Fibroblast of skin of right biceps (primary cell): ENCODE data around the gene TCTN1.
"Not testable (repeated sequence)": the region's sequence is repeated elsewhere in the genome, so short reads cannot be mapped to it uniquely, and the experiment has no call there.

Source experiments
- DNase-seq: peaks from one replicate; pipeline ENCODE4 v3.0.0-alpha.2; 2013

TCTN1 gene

DNA sequence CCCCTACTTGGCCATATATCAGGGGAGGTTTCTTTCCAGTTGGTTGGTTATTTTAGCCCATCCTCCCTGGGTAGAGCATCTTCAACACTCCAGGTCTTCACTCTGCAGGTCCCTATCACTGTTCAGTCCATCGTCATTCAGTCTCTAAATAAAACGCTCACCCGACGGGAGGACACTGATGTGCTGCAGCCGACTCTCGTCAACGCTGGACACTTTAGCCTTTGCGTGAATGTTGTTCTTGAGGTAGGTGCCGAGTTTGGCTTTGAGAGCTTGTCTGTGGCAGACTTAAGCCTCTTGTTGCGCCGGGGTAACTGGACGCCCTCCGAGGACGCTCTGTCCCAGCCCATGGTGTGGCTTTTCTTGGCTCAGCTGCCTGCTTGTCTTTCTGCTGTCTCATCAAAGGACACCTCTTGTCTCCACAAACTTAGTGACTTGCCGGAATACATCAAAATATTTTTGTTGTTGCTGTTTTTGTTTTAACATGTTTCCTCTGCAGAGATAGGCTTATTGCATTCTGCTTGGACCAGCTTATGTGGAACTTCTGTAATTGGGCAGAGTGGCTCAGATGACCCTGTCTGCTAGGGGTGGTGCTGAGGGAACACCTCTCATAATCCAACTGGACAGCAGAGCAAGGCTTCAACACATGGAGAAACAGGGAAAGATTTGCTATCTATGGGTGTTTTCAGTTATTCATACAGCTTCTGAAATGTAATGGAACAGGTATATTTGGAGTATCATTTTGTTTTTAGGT, 26.5 kb downstream of the TCTN1 start:
- no peak for DNase-seq

- no peak for DNase-seq
Observed at GRCh38 chr12:110641521-110641920, 27.6 kb downstream of the TCTN1 start.

- DNase-seq: no peak
Observed at GRCh38 chr12:110647631-110648040, 33.7 kb downstream of the TCTN1 start.

DNA sequence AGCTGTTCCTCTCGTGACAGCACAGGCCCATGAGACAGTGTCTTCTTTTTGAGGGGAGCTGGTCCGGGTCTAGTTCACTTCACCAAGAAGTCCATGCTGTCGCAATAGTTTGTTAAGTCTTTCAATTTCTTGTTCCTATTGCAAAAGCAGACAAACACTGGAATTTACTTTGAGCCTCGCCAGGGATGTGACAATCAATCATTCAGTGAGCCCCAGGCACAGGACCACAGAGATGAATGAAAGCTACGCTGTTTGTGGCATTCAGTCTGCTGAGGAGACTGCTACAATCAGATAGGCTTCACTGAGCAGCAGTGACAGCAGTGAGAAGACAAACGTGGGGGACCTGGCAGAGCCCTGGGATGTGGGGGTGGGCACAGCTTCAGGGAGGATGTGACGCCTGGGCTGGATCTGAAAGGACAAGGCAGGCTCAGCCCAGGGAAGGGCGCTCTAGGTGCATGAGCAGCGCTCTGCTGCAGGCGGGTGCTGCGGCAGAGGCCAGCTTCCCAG, 35.5 kb downstream of the TCTN1 start:
- no peak for DNase-seq

DNA sequence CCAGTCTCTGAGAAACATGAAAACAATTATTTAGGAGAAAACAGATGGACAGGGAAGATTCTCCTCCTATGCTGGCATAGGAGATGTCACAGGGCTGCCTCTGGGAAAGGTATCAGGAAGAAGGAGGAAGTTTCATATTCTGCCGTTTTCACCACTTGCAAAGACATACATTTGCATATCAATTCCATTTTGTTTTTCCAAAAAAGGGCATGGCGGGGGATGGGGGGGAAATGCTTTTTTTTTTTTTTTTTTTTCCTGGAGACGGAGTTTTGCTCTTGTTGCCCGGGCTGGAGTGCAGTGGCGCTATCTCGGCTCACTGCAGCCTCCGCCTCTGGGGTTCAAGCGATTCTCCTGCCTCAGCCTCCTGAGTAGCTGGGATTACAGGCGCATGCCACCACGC, 40.3 kb downstream of the TCTN1 start:
- not testable (repeated sequence) for DNase-seq

GRCh38 chr12:110656071-110656655, 42.2 kb downstream of the TCTN1 start:
- no peak for DNase-seq

DNA sequence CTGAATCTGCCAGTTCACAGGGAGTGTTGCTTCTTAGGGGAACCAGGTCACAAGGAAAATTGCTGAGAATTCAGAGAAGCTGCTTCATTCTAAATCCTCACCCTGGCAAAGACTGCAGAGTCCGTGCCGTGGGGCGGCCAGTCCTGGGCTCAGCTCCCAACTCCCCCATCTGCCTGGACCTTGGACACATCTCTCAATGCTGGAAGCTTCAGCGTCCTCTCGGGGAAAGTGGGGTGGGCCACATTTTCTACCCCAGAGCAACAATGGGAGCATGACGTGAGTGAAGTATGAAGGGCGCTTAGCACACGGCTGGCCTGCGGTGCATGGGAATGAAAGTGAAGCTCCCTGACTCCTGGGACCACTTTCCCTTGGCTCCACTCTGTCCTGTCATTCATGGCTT, 43.8 kb downstream of the TCTN1 start:
- no peak for DNase-seq

DNA sequence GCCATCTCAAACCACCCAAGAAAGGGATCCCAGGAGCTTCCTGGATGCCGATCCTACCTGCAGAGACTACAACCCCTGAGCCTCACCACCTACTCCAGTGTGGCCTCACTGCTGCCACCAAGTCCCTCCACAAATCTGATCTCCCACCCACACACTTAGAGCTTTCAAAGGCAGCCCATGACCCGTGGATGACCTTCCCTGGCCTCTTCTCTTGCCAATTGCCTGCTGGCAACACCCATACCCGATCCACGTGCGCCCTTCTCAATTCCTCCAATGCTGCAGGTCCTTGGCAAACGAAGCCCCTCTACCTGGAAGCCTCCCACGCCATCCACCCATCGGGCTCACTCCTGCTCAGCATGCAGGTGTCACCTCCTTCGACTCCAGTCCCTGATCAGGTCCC, 44.3 kb downstream of the TCTN1 start:
- DNase-seq: no peak

- DNase-seq: no peak
Observed at GRCh38 chr12:110658878-110659277, 44.9 kb downstream of the TCTN1 start.

DNA sequence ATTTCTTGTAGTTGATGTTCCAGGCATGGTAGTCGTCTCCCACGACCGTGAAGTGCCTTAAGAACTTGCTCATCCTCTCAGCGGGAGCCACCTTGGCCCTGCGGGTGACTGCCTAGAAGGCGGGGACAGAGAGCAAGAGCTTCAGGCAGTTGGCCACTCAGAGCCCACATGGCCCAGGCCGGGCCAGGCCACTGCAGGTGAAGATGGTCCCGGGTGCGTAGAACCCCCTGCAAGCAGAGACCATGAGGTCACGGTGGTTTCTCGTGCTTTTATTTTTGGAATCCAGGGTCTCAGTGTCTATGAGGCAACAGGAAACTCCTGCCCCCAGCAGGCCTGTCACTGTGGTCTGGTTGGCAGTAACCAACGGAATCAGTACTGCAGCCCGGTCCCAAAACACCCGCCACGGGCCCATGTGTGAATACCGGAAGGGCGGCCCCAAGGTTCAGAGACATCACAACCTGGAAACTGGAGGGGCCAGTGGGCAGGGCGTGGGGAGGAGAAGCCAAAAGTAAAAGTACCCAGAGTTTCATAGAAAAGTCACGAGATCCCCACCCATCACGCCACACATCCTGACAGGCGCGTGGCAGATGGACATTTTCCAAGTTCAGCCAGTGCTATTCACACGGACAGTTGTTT, 47.5 kb downstream of the TCTN1 start:
- no peak for DNase-seq

GRCh38 chr12:110666892-110667291, 53.0 kb downstream of the TCTN1 start:
- no peak for DNase-seq

DNA sequence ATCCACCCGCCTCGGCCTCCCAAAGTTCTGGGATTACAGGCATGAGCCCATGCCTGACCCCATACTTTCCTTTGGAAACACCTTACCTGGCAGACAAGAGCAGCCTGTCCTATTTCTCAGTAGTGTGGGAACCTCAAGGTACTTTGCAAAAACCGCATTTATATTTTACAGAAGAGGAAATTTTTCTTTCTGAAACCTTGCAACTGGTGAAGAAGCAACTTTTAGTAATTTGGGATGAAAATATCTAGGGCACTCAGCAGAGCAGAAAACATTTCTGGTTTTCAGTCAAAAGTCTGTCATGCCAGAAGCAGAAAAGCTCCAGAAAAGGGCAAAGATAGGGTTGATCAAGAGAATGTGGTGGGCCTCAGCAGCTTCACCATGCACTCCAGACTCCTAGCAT, 53.7 kb downstream of the TCTN1 start:
- no peak for DNase-seq

- DNase-seq: no peak
Observed at GRCh38 chr12:110668480-110669192, 54.7 kb downstream of the TCTN1 start.

- no peak for DNase-seq
Observed at GRCh38 chr12:110669193-110669502, 55.2 kb downstream of the TCTN1 start.

- no peak for DNase-seq
Observed at GRCh38 chr12:110670161-110670701, 56.3 kb downstream of the TCTN1 start.

DNA sequence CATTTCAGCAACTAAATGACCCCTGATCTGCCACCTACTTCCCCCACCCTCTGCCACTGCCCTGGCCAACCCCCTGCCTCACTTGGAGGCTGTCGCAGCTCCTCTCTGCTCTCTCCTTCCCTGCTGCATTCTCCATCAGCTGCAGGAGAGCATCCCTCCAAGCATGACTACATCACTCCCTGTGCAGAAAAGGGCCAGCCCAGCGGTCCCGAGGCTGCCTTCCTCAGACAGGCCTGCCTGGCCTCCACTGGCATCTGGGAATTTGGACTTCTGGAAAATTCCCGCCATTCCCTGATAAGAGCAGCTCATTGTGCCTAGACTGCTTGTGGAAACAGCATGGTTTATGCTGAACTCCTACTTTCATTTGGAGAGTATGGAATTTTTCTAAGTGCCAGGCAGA, 62.2 kb downstream of the TCTN1 start:
- DNase-seq: no peak

DNA sequence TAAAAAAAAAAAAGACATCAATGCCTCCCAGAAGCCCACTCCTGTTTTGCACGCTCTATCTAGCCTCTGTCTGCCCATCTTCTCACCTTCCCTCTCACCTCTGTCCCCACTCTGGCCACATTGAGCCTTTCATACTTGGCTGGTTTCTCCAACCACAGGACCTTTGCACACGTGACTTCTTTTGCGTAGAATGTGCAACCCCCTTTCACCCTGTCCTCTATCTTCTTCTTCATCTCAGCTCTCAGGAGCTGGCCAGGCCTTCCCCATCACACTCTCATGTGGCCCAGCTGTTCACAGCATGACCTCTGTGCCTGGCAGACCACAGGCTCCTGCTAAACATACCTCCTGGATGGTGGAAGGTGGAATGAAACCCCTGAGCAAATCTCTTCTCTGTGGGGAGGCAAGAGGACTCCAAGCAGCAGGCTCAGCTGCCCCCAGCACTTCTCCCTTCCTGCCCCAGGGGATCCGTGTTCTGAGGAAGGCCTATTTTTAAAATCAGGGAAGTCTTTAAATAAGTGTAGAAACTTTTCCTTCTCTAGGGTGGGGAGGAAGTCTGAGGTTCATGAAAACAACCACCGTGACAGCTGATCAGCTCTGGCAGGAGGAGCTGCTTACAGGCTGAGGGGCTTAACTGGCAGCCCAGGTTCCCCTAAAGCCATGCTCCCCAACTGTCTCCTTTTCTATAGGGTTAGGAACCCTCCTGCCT, 63.4 kb downstream of the TCTN1 start:
- no peak for DNase-seq

DNA sequence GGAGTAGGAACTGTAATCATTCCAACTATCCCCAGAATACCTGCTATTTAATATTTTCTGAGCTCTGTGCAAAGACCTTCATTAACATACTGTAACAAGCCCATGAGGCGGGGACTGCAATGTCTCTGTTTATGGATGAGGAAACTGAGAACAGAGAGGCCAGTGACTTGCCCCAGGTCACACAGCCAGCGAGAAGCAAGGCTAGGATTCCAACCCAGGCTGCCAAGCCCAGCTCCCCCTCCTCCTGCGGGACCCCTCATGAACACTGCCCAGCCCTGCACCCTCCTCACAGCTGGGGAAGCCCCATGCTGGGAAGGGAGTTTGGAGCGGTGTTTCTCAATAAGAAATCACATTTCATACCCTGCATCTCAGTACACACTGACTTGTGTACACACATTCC, 64.1 kb downstream of the TCTN1 start:
- no peak for DNase-seq

DNA sequence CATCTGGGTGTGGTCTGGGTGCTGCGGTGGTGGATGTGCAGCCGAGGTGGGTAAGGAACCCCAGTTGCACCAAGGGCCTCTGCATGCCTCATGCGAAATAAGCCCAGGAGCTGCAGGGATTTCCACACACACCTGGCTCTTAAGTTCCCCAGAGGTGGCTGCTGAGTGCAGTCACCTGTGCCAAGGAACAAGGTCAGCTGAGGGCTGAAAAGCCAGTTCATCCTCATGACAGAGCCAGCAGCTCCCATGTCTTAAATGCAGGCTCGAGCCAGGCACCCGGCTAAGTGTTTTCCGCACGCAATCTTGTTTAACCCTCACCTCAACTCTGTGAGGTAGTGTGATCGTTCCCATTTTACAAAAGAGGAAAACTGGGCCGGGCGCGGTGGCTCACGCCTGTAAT, 65.3 kb downstream of the TCTN1 start:
- no peak for DNase-seq

GRCh38 chr12:110680032-110680431, 66.1 kb downstream of the TCTN1 start:
- DNase-seq: no peak

DNA sequence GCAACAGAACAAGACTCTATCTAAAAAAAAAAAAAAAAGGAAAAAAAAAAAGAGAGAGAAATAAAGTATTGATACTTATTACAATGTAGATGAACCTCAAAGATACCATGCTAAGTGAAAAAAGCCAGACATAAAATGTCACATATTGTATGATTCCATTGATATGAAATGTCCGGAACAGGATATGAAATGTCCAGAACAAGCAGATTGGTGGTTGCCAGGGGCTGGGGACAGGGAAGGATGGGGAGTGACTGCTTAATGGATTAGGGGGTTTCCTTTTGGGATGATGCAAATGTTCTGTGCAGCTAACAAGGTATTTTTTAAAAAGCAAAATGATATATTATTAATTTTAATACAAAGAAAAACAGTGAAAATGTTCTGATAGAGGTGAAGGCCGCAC, 70.0 kb downstream of the TCTN1 start:
- no peak for DNase-seq

GRCh38 chr12:110684312-110684836, 70.4 kb downstream of the TCTN1 start:
- DNase-seq: no peak
